Epithelial cell of proximal tubule (primary cell): ENCODE results near the gene FITM1. TPM values are rescaled to one million over a fixed set of nuclear protein-coding genes. Genes with fewer than 3 reads are reported as not detected.
A peak's percentile ranks its signal among the peaks of the same experiment; 100 is the strongest.

Experiments used
- DNase-seq: peaks from one replicate; pipeline ENCODE4 v3.0.0-alpha.2; 2011; ENCODE audit warnings: low read depth
- H3K4me3 ChIP-seq: 2 replicates; pipeline ENCODE4 v1.5.1; 2011; ENCODE audit warnings: low read depth, mild to moderate bottlenecking, low read length
- total RNA-seq: library from RNA; depleted of rRNA; stranded (reverse); fragments of >200 nt; gene quantifications from 2 replicates; pipeline ENCODE4 v1.2.3, GENCODE V29; 2015
- TF ChIP-seq, protein P1 (sequence below): conservative IDR thresholded peaks from 2 replicates; pipeline ENCODE4 v1.5.1; 2012; ENCODE audit warnings: low read depth, mild to moderate bottlenecking, low read length

The FITM1 gene
- total RNA-seq, 1 donor from 2014 or later = not detected

DNA sequence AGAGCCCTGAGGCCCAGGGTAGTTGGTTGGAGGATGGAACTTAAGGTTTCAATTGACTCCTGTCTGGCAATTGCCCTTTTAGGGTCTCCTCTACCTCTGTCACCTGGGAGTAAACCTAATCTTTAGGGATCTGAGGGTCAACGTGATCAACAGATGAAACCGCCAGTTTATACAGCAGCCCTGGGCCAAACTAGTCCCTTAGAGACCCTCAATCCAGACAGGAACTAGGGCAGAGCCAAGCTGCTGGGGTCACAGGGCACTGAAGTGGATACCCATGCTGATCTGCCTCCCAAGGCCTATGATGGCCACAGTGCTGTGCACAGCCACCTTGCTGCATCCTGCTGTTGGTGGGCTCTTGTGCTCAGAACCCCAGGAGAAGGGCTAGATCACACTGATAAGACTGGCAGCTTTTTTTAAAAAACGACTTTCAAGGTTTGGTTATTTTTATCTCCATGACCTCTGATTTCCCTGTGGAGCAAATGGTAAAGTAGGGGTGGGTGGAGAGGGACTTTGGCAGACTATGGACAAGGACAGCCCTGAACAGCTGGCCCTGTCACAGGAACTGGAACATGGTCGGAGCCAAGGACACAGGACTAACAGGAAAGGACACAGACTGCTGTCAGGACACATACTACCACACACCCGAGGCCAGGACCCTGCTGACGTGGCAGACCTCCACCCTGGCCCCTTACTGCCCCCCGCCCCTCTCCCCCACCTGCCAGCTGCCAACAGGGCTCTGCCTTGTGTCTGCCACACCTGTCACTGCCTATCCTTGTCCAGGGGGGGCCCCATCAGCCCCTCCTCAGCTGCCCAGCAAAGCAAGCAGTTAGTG, 474 bp downstream of the FITM1 start:
- TF ChIP-seq, protein P1, sequence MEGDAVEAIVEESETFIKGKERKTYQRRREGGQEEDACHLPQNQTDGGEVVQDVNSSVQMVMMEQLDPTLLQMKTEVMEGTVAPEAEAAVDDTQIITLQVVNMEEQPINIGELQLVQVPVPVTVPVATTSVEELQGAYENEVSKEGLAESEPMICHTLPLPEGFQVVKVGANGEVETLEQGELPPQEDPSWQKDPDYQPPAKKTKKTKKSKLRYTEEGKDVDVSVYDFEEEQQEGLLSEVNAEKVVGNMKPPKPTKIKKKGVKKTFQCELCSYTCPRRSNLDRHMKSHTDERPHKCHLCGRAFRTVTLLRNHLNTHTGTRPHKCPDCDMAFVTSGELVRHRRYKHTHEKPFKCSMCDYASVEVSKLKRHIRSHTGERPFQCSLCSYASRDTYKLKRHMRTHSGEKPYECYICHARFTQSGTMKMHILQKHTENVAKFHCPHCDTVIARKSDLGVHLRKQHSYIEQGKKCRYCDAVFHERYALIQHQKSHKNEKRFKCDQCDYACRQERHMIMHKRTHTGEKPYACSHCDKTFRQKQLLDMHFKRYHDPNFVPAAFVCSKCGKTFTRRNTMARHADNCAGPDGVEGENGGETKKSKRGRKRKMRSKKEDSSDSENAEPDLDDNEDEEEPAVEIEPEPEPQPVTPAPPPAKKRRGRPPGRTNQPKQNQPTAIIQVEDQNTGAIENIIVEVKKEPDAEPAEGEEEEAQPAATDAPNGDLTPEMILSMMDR = no peak
- DNase-seq = no peak
- no peak overlapping the region for H3K4me3 ChIP-seq

- no peak for DNase-seq
- TF ChIP-seq, protein P1 = no peak
Observed at GRCh38 chr14:24131549-24131966, 1.1 kb downstream of the FITM1 start.

DNA sequence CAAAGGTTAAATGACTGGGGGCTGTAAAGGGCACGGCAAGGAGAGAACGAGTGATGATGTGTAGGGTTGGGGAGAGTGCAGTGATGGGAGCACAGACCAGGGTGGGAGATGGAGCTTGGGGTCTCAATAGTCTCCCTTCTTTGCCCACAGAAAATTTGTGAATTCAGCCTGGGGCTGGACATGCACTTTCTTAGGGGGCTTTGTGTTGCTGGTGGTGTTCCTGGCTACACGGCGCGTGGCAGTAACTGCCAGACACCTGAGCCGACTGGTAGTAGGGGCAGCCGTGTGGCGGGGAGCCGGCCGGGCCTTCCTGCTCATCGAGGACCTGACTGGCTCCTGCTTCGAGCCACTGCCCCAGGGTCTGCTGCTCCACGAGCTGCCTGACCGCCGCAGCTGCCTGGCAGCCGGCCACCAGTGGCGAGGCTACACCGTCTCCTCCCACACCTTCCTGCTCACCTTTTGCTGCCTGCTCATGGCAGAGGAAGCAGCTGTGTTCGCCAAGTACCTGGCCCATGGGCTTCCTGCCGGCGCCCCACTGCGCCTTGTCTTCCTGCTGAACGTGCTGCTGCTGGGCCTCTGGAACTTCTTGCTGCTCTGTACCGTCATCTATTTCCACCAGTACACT, 1.7 kb downstream of the FITM1 start:
- H3K4me3 ChIP-seq = no peak overlapping the region
- TF ChIP-seq, protein P1 = no peak
- no peak for DNase-seq

More at GRCh38 chr14:24131549-24131966, 1.1 kb downstream of the FITM1 start:
- H3K4me3 ChIP-seq = no peak overlapping the region

GRCh38 chr14:24132976-24133375, 2.5 kb downstream of the FITM1 start:
- DNase-seq = no peak

GRCh38 chr14:24133735-24134134, 3.3 kb downstream of the FITM1 start:
- no peak for DNase-seq

More at GRCh38 chr14:24132976-24133375, 2.5 kb downstream of the FITM1 start:
- H3K4me3 ChIP-seq = no peak overlapping the region
- TF ChIP-seq, protein P1 = no peak

DNA sequence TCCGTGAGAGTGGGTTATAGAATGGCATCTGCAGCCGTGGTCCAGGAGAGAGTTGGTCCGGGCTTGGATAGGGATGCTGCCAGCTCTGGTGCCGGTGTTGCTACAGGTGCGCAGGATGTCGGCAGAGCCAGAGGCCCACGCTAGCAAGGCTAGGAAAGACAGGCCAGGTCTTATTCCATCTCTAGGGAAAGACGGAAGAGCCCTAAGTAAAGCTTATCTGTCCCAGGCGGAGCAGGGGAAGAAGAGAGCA, 5.0 kb downstream of the FITM1 start:
- DNase-seq = no peak
- TF ChIP-seq, protein P1 = no peak
- peak overlapping the region; percentile 95 for H3K4me3 ChIP-seq

More at GRCh38 chr14:24133735-24134134, 3.3 kb downstream of the FITM1 start:
- no peak overlapping the region for H3K4me3 ChIP-seq
- TF ChIP-seq, protein P1 = no peak
